Esophagus muscularis mucosa (tissue), 3 donors: ENCODE results near the gene LARGE1.

ENCODE experiments used
- POLR2A ChIP-seq: fragments of 450-650 bp; IDR thresholded peaks from one replicate; pipeline ENCODE4 v1.6.1; 2017; ENCODE audit warnings: antibody characterized with exemption, moderate library complexity, mild to moderate bottlenecking, low read depth
- POLR2AphosphoS5 ChIP-seq, 2 donors: sonication (generic); formaldehyde crosslinking; IDR thresholded peaks; one replicate each; pipeline ENCODE4 v1.6.1; 2017; ENCODE audit warnings: antibody characterized with exemption in 2 of 2
- TF ChIP-seq, protein P1 (sequence below), 3 experiments: fragments of 200-600 bp in 2 of 3; fragments of 450-650 bp in 1 of 3; sonication (generic) in 2 of 3; IDR thresholded peaks; one replicate each; pipeline ENCODE4 v1.5.1; 2017 to 2019; ENCODE audit warnings: antibody characterized with exemption in 3 of 3, mild to moderate bottlenecking in 2 of 3, moderate library complexity in 1 of 3

- TF ChIP-seq, protein P1, sequence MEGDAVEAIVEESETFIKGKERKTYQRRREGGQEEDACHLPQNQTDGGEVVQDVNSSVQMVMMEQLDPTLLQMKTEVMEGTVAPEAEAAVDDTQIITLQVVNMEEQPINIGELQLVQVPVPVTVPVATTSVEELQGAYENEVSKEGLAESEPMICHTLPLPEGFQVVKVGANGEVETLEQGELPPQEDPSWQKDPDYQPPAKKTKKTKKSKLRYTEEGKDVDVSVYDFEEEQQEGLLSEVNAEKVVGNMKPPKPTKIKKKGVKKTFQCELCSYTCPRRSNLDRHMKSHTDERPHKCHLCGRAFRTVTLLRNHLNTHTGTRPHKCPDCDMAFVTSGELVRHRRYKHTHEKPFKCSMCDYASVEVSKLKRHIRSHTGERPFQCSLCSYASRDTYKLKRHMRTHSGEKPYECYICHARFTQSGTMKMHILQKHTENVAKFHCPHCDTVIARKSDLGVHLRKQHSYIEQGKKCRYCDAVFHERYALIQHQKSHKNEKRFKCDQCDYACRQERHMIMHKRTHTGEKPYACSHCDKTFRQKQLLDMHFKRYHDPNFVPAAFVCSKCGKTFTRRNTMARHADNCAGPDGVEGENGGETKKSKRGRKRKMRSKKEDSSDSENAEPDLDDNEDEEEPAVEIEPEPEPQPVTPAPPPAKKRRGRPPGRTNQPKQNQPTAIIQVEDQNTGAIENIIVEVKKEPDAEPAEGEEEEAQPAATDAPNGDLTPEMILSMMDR (IDR thresholded peaks at IDR 0.05) = no peak
- TF ChIP-seq POLR2AphosphoS5 (IDR thresholded peaks at IDR 0.05) (peak in 1 of 2 donors; percentile 3), POLR2A (no peak)
Measured at GRCh38 chr22:33922349-33922681, 2.0 kb upstream of the LARGE1 start.
